NT2/D1 (cell line): ENCODE results near the gene PTN.

Experiments used
- DNase-seq: peaks from one replicate; pipeline ENCODE4 v3.0.0-alpha.2; 2011; ENCODE audit warnings: low read depth, low spot score
- H3K27me3 ChIP-seq: 2 replicates; pipeline ENCODE4 v1.6.0; 2011; ENCODE audit warnings: mild to moderate bottlenecking; ENCODE audit not compliant: insufficient read length, insufficient read depth
- H3K36me3 ChIP-seq: 2 replicates; pipeline ENCODE4 v1.6.1; 2011; ENCODE audit warnings: mild to moderate bottlenecking, low read length, mixed read lengths; ENCODE audit not compliant: insufficient read depth, insufficient read length
- H3K4me1 ChIP-seq: 2 replicates; pipeline ENCODE4 v1.5.1; 2011; ENCODE audit not compliant: insufficient read depth, insufficient read length
- H3K4me3 ChIP-seq: 2 replicates; pipeline ENCODE4 v1.5.1; 2011; ENCODE audit warnings: low read depth; ENCODE audit not compliant: insufficient read length
- H3K9ac ChIP-seq: 2 replicates; pipeline ENCODE4 v1.6.0; 2011; ENCODE audit warnings: low read depth; ENCODE audit not compliant: insufficient read length
- H3K9me3 ChIP-seq: 2 replicates; pipeline ENCODE4 v1.5.1; 2011; ENCODE audit warnings: mild to moderate bottlenecking, low read length; ENCODE audit not compliant: insufficient read depth
- SUZ12 ChIP-seq: IDR thresholded peaks from 2 replicates; pipeline ENCODE4 v1.6.1; 2011; ENCODE audit not compliant: insufficient read length, insufficient read depth; ENCODE audit errors: extremely low read depth
- YY1 ChIP-seq: IDR thresholded peaks from 2 replicates; pipeline ENCODE4 v1.6.1; 2011; ENCODE audit not compliant: insufficient read length, insufficient read depth
- ZNF274 ChIP-seq: IDR thresholded peaks from 2 replicates; pipeline ENCODE4 v1.6.1; 2011; ENCODE audit warnings: mild to moderate bottlenecking, low read depth, low read length

Gene PTN

DNA sequence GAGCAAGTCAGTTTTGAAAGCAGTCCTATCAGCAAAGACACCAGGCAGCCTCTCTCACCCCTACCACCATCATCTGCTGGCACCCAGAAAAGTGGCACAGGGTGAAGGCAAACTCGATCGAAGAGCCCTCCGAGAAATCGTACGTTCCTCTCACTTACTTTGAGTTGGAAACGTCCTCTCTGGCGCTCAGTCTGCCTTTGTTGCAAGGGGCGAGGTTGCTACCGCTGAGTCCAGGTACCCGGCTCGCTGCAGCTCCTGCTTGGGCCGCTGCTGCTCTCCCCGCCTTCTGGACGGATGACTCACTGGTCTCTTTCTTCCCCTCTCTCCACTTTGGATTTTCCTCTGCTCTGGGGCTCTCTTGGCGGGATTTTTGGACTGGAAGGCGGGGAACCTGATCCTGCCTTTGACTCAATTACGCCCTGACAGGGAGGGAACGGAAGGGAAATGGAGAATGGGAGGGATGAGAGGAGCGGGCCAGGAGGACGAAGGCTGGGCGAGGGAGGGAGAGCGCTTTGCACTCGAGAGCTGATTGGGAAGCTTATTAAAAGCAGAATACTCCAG is at the start of gene PTN:
TSS of gene PTN (minus strand) at position 453 of the 561 bp plus-strand sequence. CDS start 88,760 bp downstream, outside the sequence.
- Histone ChIP-seq H3K4me3 (peak within 1 kb of the TSS; percentile 56), H3K4me1 (no peaks in the 10 kb centered on the region), H3K36me3 (no peaks in the 10 kb centered on the region), H3K27me3 (peaks cover 6% of the 10 kb centered on the region), H3K9me3 (no peaks in the 10 kb centered on the region), H3K9ac (peak within 1 kb of the TSS; percentile 74)
- TF ChIP-seq YY1 = no peak
- TF ChIP-seq SUZ12 = no peak
- no peak for TF ChIP-seq ZNF274
- DNase-seq = peak; percentile 54

DNA sequence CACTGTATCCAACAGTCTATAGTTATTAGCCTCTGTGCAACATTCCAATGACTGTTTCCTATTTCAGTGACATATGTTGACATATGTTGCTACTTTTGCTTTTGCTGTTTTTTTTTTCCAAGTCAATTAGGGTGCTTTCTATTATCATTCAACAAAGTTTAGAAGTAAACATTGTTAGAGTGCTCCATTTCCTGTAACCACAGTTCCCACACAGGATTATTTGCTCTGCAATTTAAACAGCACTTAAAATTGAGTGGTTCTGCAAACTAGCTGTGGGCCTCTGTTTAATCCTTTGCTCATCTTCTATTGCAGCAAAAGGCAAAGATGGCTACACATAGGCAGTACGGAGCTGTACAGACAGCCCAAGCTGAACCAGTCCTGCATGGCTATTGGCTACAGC is 46.5 kb upstream of the PTN start:
- Histone ChIP-seq H3K36me3 (no peaks in the 10 kb centered on the region), H3K4me1 (no peaks in the 10 kb centered on the region), H3K9ac (no peak overlapping the region), H3K9me3 (no peaks in the 10 kb centered on the region; the same call in 1 of the 2 replicates), H3K27me3 (no peaks in the 10 kb centered on the region), H3K4me3 (no peak overlapping the region)
- DNase-seq = no peak
- TF ChIP-seq ZNF274 = no peak
- no peak for TF ChIP-seq SUZ12
- TF ChIP-seq YY1 = no peak

GRCh38 chr7:137388916-137389315 is 45.4 kb upstream of the PTN start:
- TF ChIP-seq SUZ12 = no peak
- no peak for TF ChIP-seq ZNF274
- no peak for TF ChIP-seq YY1
- Histone ChIP-seq H3K36me3 (no peaks in the 10 kb centered on the region), H3K4me3 (no peak overlapping the region), H3K9me3 (no peaks in the 10 kb centered on the region; the same call in 1 of the 2 replicates), H3K27me3 (no peaks in the 10 kb centered on the region), H3K9ac (no peak overlapping the region), H3K4me1 (no peaks in the 10 kb centered on the region)
- no peak for DNase-seq

DNA sequence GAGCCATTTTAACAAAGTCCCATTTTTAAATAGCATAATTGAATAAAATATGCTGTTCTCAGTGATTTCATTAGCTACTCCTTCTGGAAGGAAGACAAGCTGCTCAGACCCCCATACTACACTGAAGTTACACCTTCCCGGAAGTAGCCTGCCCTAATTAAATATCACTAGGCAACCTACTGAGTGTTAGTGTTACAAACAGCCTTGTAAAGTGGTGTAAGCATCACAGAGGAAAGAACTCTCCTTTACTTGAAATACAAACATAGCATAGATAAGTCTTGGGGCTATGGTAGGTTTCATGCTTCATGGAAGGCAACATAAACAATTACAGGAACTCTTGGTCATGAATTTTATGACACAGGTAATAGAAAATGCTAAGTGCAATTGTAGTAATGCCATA is 43.4 kb upstream of the PTN start:
- no peaks in the 10 kb centered on the region for H3K4me1 ChIP-seq
- DNase-seq = no peak
- H3K27me3 ChIP-seq = no peaks in the 10 kb centered on the region
- H3K36me3 ChIP-seq = no peaks in the 10 kb centered on the region
- no peak overlapping the region for H3K9ac ChIP-seq
- TF ChIP-seq ZNF274 = no peak
- no peak for TF ChIP-seq SUZ12
- TF ChIP-seq YY1 = no peak
- no peaks in the 10 kb centered on the region; the same call in 1 of the 2 replicates for H3K9me3 ChIP-seq
- no peak overlapping the region for H3K4me3 ChIP-seq

- no peak for DNase-seq
- Histone ChIP-seq H3K9me3 (no peaks in the 10 kb centered on the region), H3K36me3 (no peaks in the 10 kb centered on the region), H3K9ac (no peak overlapping the region), H3K27me3 (no peaks in the 10 kb centered on the region), H3K4me1 (no peaks in the 10 kb centered on the region), H3K4me3 (no peak overlapping the region)
- TF ChIP-seq YY1 (no peak), SUZ12 (no peak), ZNF274 (no peak)
Measured at GRCh38 chr7:137381045-137381444, 37.5 kb upstream of the PTN start.

DNA sequence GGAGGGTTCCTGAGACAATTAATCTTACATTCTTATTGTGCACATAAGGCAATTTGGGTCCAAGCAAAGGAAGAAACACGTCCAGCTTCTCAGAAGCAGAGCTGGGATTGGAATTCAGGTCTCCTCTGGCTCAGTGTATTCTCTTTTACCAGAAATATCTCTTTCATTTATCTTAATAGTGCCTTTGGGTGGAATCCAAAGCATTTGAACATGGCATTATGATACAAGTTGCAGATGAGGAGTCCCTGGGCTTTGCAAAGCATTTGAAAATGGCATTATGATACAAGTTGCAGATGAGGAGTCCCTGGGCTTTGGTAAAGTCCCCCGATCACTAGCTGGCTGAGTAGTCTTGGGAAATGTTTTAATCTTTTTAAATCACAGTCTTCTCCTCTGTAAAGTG is 30.0 kb upstream of the PTN start:
- TF ChIP-seq SUZ12 (no peak), YY1 (no peak), ZNF274 (no peak)
- DNase-seq = no peak
- H3K9ac ChIP-seq = no peak overlapping the region
- H3K27me3 ChIP-seq = no peaks in the 10 kb centered on the region
- no peaks in the 10 kb centered on the region for H3K4me1 ChIP-seq
- no peaks in the 10 kb centered on the region for H3K36me3 ChIP-seq
- H3K4me3 ChIP-seq = no peak overlapping the region
- no peaks in the 10 kb centered on the region for H3K9me3 ChIP-seq

DNA sequence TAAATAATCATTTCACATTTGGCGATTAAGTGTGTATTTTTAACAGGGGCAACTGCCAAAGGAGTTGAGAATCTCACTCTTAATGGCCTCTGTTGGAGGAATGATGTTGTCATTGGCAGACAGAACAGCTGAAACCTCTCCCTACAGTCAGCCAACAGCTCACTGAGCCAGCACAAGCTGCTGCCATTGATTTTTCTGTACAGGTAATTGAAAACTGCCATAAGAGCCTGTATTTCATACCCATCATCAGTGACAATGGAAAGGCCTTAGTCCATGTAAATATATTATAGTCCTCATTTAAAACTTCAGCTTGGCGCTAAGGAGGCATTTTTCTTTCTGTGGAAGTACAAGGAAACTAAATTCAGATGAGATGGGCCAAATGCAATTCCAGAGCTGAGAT is 28.1 kb upstream of the PTN start:
- TF ChIP-seq SUZ12 = no peak
- no peak for TF ChIP-seq ZNF274
- TF ChIP-seq YY1 = no peak
- no peaks in the 10 kb centered on the region for H3K27me3 ChIP-seq
- no peaks in the 10 kb centered on the region for H3K9me3 ChIP-seq

GRCh38 chr7:137366995-137367394 is 23.5 kb upstream of the PTN start:
- H3K4me1 ChIP-seq = no peaks in the 10 kb centered on the region
- TF ChIP-seq SUZ12 (no peak), YY1 (no peak), ZNF274 (no peak)
- H3K27me3 ChIP-seq = no peaks in the 10 kb centered on the region
- no peaks in the 10 kb centered on the region; the same call in 1 of the 2 replicates for H3K9me3 ChIP-seq
- H3K36me3 ChIP-seq = no peaks in the 10 kb centered on the region
- H3K9ac ChIP-seq = no peak overlapping the region
- no peak overlapping the region for H3K4me3 ChIP-seq
- DNase-seq = no peak

More for the DNA sequence above, 28.1 kb upstream of the PTN start:
- no peak overlapping the region for H3K4me3 ChIP-seq
- H3K9ac ChIP-seq = no peak overlapping the region
- H3K4me1 ChIP-seq = no peaks in the 10 kb centered on the region
- DNase-seq = no peak
- H3K36me3 ChIP-seq = no peaks in the 10 kb centered on the region
